ENCODE data around the gene POLA1.

- TF ChIP-seq, protein P1, sequence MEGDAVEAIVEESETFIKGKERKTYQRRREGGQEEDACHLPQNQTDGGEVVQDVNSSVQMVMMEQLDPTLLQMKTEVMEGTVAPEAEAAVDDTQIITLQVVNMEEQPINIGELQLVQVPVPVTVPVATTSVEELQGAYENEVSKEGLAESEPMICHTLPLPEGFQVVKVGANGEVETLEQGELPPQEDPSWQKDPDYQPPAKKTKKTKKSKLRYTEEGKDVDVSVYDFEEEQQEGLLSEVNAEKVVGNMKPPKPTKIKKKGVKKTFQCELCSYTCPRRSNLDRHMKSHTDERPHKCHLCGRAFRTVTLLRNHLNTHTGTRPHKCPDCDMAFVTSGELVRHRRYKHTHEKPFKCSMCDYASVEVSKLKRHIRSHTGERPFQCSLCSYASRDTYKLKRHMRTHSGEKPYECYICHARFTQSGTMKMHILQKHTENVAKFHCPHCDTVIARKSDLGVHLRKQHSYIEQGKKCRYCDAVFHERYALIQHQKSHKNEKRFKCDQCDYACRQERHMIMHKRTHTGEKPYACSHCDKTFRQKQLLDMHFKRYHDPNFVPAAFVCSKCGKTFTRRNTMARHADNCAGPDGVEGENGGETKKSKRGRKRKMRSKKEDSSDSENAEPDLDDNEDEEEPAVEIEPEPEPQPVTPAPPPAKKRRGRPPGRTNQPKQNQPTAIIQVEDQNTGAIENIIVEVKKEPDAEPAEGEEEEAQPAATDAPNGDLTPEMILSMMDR (IDR thresholded peaks at IDR 0.05): no peak
- no peak for TF ChIP-seq POLR2A (IDR thresholded peaks at IDR 0.05)
Observed at GRCh38 chrX:24696294-24696693, 2.6 kb downstream of the POLA1 start.

Measured in heart left ventricle (tissue), 13 donors.